ENCODE results near the gene METTL24.

The METTL24 gene

DNA sequence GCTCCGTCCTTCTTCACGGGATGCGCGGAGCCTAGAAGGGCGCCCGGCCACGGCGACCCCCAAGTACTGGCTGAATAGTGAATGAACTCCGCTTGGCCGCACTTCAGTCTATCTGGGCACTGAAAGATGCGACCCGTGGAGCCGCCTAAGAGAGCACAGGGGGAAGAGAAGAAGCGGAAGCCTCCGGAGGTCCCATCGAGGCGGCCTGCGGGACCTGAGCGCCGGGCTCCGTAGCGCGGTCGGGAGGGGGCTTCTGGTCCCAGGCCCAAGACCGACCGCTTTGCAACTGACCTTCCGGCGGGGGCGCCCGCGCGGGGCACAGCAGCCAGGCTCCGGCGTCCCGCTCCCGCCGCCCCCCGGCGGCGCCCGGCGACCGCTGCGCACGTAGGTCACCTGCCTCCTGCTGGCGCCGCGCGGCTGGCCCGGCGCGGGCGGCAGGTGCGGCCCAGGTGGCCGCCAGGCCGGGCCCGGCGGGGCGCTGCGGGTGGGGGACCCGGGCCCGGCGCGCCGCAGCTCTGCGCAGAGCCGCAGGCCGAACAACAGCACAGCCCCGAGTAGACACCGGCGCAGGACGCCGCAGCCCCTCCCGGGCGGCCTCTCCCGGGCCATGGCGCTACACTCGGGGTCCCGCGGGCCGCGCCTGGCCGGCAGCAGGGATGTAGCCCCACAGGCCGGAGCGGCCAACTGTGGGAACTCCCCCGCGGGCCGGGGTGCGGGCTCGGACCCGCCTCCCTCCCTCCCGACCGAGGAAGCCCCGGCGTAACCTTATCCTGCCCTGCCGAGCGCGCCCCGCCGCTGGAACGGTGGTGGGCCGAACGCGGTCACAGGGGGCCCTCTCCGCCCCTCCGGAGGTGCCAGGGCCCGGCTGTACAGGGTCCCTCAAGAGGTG lies at the start of gene METTL24:
Gene METTL24 (minus strand): TSS at position 686 of the 889 bp plus-strand sequence. CDS start 77 bp downstream, at position 609.
- no peak for DNase-seq (ENCODE audit: low read depth in 2 of 2)

DNA sequence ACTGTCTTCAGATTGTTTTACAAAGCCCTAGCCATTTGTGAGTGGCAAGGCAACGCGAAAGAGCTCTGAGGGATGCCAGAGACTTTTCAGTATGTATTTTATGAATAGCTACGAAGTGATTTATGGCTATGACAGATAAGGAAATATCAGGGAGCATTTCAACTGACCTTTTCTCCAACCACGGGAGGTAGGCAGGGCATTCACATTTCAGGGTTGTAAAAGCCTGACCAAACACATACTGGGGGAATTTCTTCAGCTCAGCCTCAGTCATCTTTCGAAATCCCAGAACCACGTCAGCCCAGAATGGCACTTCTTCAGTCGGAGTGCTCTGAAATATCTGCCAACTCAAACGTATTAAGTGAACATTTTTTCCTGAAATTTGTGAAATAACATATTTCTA lies 46.5 kb upstream of the METTL24 start:
- DNase-seq (ENCODE audit: low read depth in 2 of 2) = no peak

GRCh38 chr6:110401585-110402176 lies 43.5 kb upstream of the METTL24 start:
- no peak for DNase-seq (ENCODE audit: low read depth in 2 of 2)

GRCh38 chr6:110400208-110400607 lies 42.1 kb upstream of the METTL24 start:
- DNase-seq (ENCODE audit: low read depth in 2 of 2) = no peak

DNA sequence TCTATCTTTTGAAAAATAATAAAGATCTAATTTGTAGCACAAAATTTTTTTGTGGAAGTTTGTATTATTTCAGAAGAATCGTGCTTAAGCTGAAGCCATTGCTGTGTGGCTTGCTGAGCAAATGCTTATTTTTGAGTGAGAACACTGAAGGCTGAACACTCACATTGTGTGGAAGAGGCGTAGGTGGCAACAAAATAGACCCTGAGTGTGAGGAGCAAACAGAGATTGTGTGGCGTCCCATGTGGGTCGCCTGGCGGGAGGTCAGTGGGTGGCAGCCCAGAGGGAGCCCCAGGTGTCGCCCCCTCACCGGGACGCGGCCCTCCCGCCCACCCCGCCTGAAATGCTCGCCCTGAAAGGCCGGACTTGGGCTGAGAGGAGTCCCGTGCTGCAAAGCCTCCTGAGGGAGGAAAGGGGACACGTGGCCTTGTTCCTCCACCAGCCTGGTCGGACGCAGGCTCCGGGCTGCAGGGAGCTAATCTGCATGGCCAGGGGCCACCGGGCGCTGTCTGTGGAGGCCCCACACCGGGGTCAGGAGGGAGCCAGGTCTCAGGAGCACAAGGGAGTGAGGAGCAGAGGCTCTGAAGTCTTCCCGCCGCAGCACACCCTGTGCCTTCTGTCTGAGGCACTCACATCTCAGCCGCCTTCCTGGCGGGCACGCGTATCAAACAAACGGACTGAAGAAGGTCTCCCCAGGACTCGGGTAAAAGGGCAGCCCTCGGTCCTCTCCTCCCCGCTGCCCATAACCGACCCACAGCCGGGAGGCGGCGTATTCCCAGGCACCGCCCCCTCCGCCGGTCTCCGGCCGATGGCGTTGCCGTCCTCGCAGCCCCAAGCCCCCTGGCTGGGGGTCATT lies 41.3 kb upstream of the METTL24 start:
- no peak for DNase-seq (ENCODE audit: low read depth in 2 of 2)

DNA sequence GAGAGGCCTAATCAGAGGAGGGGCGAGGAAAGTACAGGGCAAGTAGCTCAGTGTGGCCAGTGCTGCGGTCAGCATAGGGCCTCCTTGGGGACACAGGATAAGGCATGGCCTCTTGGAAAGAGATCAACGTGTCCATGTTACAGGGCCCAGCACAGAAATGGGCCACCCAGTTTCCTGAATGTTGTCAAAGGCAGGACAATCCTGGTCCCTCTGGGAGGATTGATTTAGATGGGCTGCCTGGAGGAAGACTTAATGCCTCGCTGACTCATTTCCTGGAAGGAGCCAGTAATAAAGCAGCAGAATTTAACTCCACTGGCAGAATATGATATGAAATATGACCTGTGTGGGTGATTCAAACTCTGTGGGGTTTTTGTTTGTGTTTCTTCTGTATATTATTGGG lies 40.6 kb upstream of the METTL24 start:
- DNase-seq (ENCODE audit: low read depth in 2 of 2) = no peak

DNA sequence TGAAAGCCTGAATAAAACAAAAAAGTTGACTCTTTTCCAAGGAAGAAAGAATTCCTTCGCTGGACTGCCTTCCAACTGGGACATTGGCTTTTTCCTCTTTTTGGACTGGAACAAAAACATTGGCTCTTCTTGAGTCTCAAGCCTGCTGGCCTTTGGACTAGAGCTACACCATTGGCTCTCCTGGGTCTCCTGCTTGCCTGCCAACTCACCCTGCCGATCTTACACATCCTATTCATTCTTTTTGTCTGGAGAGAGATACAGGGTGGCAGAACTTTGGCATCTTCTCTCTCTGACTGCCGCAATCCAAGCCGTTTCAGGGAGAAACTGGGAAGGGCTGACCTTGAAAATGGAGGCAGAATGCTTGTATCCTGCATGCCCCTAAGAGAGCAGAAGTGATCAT lies 37.1 kb upstream of the METTL24 start:
- DNase-seq (ENCODE audit: low read depth in 2 of 2) = no peak

DNA sequence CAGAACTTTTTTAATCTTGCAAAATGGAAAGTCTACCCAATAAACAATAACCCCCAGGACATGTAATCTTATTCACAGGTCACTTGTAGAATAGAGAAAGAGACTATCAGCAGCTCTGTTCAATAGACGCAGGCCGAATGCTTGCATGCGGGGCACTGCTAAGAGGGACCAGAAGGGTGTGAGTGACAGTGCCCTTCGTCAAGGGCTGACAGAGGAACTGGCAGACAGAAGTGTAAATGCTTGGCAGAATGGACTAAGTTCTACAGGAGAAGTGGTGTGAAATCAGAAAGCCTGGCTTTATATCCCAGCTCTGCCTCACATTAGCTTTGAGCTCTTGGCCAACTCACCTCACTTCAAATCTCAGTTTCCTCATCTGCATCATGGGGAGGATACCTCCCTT lies 36.3 kb upstream of the METTL24 start:
- no peak for DNase-seq (ENCODE audit: low read depth in 2 of 2)

DNA sequence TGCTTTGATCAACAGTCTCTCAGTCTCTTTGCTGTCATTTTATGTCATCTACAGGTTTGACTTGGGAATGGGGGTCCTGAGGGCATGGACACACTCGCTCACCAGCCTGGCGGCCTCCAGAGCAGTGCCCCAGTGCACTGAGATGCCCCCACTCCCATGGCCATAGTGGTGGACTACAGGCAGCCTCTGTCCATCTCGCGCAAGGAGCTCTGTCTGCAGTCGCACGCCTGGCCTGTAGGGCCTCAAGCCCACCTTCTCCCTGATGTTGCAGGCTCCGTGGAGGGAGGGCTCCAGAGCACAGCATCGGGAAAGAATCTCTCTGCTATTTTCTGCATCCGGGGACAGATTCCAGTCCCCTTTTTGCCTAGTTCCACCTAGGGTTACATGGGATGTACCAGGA lies 34.6 kb upstream of the METTL24 start:
- DNase-seq (ENCODE audit: low read depth in 2 of 2) = no peak

- DNase-seq (ENCODE audit: low read depth in 2 of 2) = no peak
Observed at GRCh38 chr6:110390404-110390803, 32.3 kb upstream of the METTL24 start.

- no peak for DNase-seq (ENCODE audit: low read depth in 2 of 2)
Observed at GRCh38 chr6:110389689-110390382, 31.7 kb upstream of the METTL24 start.

GRCh38 chr6:110387986-110388385 lies 29.8 kb upstream of the METTL24 start:
- DNase-seq (ENCODE audit: low read depth in 2 of 2) = no peak

DNA sequence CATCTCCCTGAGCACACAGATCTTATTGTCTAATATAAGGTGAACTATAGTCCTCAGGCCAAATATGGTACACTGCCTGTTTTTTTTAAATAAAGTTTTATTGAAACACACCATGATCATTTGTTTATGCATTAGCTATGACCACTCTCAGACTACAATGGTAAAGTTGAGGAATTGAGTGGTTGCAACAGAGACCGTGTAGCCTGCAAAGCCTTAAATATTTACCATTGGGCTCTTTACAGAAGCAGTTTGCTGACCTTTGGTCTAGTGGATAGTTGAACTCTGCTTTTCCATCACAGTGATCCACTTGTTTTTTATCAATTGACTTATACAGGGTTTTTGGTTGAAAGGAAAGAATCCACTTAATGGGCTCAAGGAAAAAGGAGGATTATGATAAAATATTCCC lies 27.3 kb upstream of the METTL24 start:
- DNase-seq (ENCODE audit: low read depth in 2 of 2) = no peak

- no peak for DNase-seq (ENCODE audit: low read depth in 2 of 2)
Observed at GRCh38 chr6:110378552-110378951, 20.4 kb upstream of the METTL24 start.

DNA sequence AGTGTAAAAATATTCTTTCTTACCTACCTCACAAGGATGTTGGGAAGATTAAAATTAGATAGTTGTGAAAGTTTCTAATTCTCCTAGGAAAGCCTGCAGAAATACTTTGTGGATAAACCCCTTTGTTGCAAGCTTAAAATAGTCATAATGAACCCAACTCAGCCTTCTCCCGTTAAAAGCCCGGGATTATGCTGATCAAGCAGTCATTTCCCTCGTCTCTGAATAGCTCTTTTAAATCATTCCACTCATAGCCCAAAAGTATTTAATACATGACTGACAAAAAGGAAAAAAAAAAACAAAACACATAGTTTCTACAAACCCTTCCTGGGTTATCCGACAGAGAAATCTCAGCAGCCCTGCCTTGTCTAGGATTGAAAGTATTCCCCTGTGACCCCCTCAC lies 10.9 kb upstream of the METTL24 start:
- DNase-seq (ENCODE audit: low read depth in 2 of 2) = no peak

DNA sequence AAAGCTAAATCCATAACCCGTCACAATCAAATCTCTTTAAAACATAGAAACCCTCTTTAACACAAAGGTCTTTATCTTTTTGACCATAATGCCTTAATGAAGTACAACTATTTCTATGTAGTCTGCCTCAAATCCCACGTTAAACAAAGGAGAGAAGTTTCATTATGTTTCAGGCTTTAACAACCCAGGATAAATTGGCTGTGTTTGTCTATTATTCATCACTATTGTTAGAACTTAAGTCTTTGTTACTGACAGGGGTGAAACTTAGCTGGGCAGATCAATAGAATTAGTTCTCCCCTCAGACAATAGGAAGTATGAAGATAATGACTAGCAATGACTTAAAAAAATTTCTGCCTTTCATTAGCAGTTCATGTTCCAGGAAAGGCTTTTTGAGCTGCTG lies 10.1 kb upstream of the METTL24 start:
- no peak for DNase-seq (ENCODE audit: low read depth in 2 of 2)

DNA sequence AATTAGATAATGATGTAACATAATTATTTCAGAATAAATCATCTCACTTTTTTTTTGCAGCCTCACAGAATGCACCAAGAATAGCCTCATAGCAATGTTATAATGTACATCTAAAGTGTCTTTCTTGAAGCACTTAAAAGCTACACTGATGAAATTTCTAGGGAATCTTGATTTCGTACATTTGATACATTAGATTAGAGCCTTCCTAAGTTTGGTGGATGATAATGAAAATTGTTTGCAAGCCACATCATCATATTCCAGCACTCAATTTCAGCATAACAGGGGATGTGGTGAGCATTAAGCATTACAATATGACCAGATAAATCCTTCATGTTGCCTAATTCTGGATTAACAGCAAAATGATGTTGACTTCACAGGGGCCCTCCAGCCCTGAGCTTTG lies 9.7 kb upstream of the METTL24 start:
- DNase-seq (ENCODE audit: low read depth in 2 of 2) = no peak

DNA sequence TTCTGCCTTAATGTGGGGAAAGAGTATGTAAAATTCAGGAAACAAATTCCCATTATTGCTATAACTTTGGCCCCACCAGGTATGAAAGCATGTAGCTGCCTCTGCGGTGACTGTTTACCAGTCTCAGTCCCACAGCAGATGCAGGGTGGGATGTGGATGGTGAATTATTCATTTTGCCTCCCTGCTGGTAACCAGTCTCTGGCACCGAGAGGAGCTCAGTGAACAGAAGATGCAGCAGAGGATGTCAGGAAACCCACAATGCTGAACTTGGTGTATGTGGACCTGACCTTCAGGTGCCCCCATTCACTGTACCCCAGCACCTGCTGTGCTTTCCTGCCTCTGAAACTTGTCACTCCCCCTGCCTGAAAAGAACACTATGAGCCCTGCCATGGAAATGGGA lies 8.8 kb upstream of the METTL24 start:
- no peak for DNase-seq (ENCODE audit: low read depth in 2 of 2)

DNA sequence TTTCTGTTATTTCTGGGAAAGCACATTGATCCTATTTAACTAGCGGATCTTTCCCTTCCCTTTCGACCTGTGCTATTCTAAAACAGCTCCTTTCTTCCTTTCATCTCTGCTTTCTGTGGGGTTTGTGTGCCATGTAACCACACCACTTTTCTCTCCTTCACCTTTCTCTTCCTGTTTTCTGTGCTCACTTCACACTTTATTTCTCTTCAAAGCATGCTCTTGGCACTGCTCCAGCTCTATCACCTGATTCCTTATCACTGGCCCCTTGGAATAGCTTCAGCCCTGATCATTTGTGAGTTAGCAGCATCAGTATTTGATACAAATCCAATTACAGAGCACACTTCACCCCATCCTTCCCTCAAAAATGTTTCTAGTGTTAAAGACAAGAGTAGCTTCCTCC lies 8.1 kb upstream of the METTL24 start:
- no peak for DNase-seq (ENCODE audit: low read depth in 2 of 2)

GRCh38 chr6:110364364-110365105 lies 6.4 kb upstream of the METTL24 start:
- no peak for DNase-seq (ENCODE audit: low read depth in 2 of 2)

GRCh38 chr6:110363748-110364147 lies 5.6 kb upstream of the METTL24 start:
- DNase-seq (ENCODE audit: low read depth in 2 of 2) = no peak
